Cortex of kidney (tissue), 1 donor: ENCODE results near the gene SOX11.

Experiments
- DNase-seq: peaks from one replicate; lab custom pipeline; 2025; lab: John Stamatoyannopoulos, UW

SOX11 gene

GRCh38 chr2:5692561-5693286, 540 bp downstream of the SOX11 start:
- DNase-seq: no peak

DNA sequence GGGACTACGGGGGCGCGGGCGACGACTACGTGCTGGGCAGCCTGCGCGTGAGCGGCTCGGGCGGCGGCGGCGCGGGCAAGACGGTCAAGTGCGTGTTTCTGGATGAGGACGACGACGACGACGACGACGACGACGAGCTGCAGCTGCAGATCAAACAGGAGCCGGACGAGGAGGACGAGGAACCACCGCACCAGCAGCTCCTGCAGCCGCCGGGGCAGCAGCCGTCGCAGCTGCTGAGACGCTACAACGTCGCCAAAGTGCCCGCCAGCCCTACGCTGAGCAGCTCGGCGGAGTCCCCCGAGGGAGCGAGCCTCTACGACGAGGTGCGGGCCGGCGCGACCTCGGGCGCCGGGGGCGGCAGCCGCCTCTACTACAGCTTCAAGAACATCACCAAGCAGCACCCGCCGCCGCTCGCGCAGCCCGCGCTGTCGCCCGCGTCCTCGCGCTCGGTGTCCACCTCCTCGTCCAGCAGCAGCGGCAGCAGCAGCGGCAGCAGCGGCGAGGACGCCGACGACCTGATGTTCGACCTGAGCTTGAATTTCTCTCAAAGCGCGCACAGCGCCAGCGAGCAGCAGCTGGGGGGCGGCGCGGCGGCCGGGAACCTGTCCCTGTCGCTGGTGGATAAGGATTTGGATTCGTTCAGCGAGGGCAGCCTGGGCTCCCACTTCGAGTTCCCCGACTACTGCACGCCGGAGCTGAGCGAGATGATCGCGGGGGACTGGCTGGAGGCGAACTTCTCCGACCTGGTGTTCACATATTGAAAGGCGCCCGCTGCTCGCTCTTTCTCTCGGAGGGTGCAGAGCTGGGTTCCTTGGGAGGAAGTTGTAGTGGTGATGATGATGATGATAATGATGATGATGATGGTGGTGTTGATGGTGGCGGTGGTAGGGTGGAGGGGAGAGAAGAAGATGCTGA, 1.4 kb downstream of the SOX11 start:
- no peak for DNase-seq

DNA sequence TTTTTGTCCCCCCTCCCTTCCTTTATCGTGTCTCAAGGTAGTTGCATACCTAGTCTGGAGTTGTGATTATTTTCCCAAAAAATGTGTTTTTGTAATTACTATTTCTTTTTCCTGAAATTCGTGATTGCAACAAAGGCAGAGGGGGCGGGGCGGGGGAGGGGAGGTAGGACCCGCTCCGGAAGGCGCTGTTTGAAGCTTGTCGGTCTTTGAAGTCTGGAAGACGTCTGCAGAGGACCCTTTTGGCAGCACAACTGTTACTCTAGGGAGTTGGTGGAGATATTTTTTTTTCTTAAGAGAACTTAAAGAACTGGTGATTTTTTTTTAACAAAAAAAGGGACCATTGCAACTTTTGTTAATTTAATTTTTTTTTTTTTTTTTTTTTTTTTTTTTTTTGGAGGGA, 2.1 kb downstream of the SOX11 start:
- no peak for DNase-seq

DNA sequence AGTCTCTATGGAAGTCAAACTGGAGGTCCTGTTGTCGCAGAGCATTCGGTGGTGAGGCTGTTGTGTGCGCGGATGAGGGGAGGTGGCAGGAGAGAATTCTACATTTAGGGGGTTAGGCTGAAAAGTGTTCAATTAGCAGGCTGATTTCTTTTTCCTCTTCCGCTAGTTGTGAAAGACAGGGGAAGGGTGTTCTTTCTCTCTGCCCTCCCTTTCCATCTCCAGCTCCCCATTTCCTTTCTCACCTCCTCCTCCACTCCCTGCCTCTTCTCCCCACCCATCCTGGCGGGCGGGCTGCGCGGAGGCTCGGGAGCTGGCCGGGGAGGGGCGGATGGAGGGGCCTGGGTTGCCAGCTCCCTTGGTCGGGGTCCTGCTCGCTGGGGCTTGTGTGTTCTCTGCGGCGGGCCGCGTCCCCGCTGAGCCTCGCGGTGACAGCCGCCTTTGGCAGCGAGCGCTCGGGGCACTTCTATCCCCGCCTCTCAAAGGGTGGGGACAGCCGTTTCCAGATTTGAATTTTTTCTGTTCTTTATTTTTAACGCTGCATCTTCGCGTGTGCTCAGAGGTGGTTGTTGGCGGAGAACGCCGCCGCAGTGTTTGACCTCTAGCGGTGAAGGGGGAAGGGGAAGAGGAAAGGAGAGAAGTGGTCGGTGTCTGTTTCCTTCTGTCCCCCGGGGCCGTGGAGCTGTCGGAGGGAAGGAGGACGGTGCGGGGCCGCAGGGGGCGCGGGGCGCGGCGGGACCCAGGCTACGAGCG, 3.6 kb downstream of the SOX11 start:
- DNase-seq: no peak

DNA sequence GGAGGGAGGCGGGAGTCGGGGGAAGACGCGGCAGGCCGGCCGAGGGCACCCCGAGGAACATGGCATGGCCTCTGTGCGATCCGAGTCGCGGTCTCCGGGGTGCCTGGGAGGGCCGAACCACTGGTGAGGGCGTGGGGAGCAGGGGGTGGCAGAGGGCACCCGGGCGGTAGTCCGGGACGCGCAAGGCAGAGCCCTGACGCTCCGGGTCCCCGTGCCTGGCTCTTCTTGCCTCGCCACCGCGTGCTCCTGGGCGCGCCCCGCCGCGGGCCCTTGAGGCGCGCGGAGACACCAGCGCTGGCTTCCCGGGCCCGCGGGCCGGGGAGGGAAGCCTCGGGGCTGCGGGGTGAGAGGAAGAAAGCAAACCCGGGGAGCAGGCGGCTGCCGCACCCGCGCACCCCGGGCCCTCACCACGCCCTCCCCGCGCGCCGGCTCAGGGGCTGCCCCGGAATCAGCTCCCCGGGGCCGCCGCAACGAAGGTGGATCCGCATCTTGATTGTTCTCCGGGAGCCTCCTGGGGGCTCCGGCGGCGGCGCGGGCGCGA, 4.3 kb downstream of the SOX11 start:
- DNase-seq: no peak

- no peak for DNase-seq
Observed at GRCh38 chr2:5696945-5697521, 4.8 kb downstream of the SOX11 start.

GRCh38 chr2:5697562-5697961, 5.4 kb downstream of the SOX11 start:
- DNase-seq: no peak

DNA sequence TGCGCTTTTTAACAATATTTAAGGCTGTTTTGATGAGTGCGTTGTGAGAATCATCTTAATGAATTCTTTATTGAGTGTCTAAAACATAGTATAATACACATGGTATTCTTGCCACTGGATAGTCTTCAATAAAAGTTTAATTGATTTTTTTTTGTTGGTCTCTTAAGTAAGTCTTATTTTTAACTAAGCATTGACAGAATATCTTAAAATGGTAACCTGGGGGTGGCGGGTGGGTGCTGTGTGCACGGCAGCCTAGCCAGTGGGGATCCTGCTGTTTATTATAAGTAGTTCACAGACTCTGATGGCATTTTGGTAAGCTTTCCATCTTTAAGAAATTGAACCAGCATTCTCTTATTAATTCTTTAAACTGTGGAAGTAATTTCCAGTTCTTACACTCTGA, 6.0 kb downstream of the SOX11 start:
- DNase-seq: no peak

GRCh38 chr2:5699963-5700362, 7.8 kb downstream of the SOX11 start:
- no peak for DNase-seq

DNA sequence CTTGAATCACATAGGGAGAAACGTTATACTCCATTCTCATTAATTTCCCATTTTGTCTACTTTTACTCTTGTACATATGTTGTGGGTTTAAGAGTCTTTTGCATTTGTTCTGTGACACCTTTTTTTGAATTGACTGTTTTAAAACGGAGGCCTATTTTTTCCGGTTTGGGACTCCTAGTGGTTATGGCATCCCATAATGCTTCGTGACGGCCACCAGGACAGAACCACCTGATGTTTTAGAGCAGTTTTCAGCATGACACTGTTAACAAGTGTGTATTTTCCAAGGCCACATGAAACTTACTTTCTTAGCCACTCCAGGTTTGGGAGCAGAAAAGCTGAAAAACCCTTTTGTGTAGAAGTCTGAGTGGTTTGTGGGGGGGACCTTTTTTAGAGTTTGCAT, 8.4 kb downstream of the SOX11 start:
- DNase-seq: no peak

GRCh38 chr2:5701266-5701665, 9.1 kb downstream of the SOX11 start:
- no peak for DNase-seq

DNA sequence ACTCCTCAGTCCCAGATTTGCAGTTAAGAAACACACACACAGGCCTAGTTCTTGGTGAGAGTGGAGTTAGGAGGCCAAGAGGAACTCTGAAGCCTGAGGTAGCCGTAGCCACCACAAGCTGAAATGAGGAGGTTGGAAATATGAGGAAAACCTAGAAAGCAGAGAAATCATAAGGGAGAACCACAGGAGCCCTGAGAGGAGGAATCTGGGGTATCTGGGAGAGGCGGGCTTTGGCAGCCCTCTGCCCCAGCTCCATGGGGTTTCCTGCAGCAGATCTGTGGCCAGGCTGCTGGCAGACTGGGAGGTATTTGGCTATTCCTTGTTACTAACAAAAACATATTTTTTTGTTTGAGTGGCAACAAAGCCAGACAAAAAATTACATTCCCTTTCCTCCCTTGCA, 11.0 kb downstream of the SOX11 start:
- DNase-seq: no peak

DNA sequence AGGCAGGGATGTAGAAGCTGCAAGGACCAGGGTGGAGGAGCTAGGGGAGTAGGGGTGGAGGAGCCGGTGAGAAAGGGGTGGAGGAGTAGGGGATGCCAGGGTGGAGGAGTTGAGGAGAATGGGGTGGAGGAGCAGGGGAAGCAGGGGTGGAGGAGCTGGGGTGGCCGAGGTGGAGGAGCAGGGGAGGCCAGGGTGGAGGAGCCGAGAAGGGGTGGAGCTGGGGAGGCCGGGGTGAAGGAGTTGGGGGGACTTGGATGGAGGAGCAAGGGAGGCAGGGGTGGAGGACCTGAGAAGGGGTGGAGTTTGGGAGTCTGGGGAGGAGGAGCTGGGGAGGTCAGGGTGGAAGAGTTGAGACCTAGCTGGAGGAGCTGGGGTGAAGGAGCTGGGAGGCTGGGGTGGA, 13.3 kb downstream of the SOX11 start:
- DNase-seq: no peak

GRCh38 chr2:5706717-5707455, 14.7 kb downstream of the SOX11 start:
- no peak for DNase-seq

DNA sequence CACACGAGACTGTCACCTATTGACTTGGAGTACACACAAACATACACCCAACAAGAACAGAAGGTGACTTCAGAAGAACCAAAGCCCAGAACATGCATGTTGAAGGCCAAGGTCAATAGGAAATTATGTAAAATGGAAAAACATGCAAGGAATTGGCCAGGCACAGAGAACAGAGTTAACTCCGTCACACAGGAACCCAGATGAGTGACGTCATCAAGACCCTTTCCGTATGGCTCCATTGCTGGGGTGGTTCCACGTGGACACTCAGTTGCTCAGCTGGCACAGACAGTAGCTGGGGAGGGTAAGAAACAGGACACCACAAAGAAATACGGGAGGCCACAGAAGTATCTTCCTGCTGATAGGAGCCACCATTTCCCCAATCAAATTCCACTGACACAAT, 18.4 kb downstream of the SOX11 start:
- no peak for DNase-seq

- no peak for DNase-seq
Observed at GRCh38 chr2:5713101-5713500, 20.9 kb downstream of the SOX11 start.

DNA sequence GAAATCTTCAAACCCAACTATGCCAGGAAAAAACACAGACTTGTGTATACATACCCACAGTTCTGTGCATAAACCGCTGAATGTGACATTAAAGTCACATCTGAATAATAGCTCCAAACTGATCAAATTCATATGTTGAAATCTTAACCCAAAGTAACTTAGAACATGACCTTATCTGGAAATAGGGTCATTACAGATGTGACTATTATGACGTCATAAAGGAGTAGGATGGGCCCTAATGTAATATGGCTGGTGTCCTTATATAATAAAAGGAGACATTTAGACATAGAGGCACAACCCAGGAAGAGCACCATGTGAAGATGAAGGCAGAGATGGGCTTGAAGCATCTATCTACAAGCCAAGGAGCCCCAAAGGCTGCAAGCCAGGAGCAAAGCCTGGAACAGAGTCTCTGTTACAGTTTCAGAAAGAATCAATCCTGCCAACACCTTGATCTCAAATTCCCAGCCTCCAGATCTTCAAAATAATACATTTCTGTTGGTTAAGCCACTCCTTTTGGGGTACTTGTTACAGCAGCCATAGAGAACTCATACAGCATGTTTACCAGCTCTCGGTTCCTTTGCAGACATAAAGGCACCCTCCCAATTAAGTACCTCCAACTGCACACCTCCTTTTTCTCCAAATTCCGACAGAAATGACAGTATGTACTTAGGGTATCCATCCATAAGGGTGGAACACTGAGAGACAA, 27.6 kb downstream of the SOX11 start:
- no peak for DNase-seq

DNA sequence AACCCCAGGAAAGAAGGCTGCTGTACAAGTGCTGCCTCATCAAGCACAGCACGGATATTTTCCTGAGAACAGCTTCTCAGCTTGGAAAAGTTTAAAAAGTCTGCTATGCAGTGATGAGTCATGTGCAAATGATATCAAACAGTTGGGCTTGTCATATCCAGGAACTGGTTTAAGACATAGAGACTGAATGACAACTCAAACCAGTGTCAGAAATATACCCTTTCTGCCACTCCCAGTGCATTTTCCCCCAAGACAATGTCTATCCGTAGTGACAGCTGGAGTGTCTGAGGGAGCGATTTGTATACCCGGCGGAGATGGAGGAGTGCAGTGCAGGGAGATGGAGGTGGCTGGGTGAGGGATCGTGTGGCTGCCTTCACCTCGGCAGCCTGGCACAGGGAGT, 28.2 kb downstream of the SOX11 start:
- DNase-seq: no peak

DNA sequence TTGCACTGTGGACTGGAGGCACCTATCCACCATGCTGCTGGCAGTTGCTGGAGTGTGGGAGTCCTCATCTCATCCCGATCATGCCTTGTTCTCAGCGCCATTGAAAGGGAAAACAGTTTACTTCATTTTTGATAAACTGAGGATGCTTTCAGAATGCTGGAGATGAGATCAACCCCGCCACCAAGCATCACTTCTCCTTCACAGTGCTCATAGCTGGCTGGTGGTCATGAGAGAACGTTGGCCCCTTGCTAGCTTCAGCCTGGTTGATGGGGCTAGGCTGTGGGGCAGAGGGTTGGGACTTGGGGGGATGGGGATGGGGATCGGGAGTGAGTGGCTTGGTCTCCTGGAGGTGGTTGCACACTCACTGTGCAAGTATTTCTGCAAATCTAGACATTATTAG, 30.1 kb downstream of the SOX11 start:
- no peak for DNase-seq
